HepG2 (cell line): ENCODE data around the gene RERE. TPM values are rescaled to one million over a fixed set of nuclear protein-coding genes. Genes with fewer than 3 reads are reported as not detected.

Experiments used
- ARID3A ChIP-seq: IDR thresholded peaks from 2 replicates; pipeline ENCODE4 v1.6.1; 2012; ENCODE audit warnings: low read depth, low read length, improper control_type of control experiment
- ARID4A ChIP-seq: sonication (generic); formaldehyde crosslinking; IDR thresholded peaks from 2 replicates; pipeline ENCODE4 v1.5.0; 2020; ENCODE audit warnings: mild to moderate bottlenecking, missing genetic modification reagents, borderline replicate concordance
- MATR3 ChIP-seq: sonication (generic); formaldehyde crosslinking; IDR thresholded peaks from 2 replicates; pipeline ENCODE4 v1.4.0; 2020; ENCODE audit warnings: missing genetic modification reagents
- PAWR ChIP-seq: sonication (generic); formaldehyde crosslinking; IDR thresholded peaks from 2 replicates; pipeline ENCODE4 v1.4.0; 2020; ENCODE audit warnings: missing genetic modification reagents, mild to moderate bottlenecking, borderline replicate concordance
- REPIN1 ChIP-seq: sonication (generic); formaldehyde crosslinking; IDR thresholded peaks from 2 replicates; pipeline ENCODE4 v1.8.0; 2022; ENCODE audit warnings: missing genetic modification reagents, low read depth, mild to moderate bottlenecking, borderline replicate concordance
- SMARCE1 ChIP-seq: fragments of 450-650 bp; IDR thresholded peaks from 2 replicates; pipeline ENCODE4 v1.6.1; 2017; ENCODE audit warnings: borderline replicate concordance
- SP2 ChIP-seq: sonication (generic); formaldehyde crosslinking; IDR thresholded peaks from 2 replicates; pipeline ENCODE4 v1.5.1; 2020; ENCODE audit warnings: mild to moderate bottlenecking, missing genetic modification reagents
- ZFP91 ChIP-seq: sonication (generic); formaldehyde crosslinking; IDR thresholded peaks from 2 replicates; pipeline ENCODE4 v1.9.0; 2022; ENCODE audit warnings: missing genetic modification reagents, mild to moderate bottlenecking, borderline replicate concordance
- ZNF142 ChIP-seq: sonication (generic); formaldehyde crosslinking; IDR thresholded peaks from 2 replicates; pipeline ENCODE4 v1.4.0; 2020; ENCODE audit warnings: missing genetic modification reagents
- ZNF589 ChIP-seq: sonication (generic); formaldehyde crosslinking; conservative IDR thresholded peaks from 2 replicates; pipeline ENCODE4 v1.8.0; 2022; ENCODE audit warnings: mild to moderate bottlenecking, moderate library complexity, missing genetic modification reagents
- ZNF883 ChIP-seq: sonication (generic); formaldehyde crosslinking; IDR thresholded peaks from 2 replicates; pipeline ENCODE4 v1.5.1; 2020; ENCODE audit warnings: mild to moderate bottlenecking, missing genetic modification reagents; ENCODE audit errors: not compliant biosample characterization
- polyA plus RNA-seq, 8 experiments: library from polyadenylated mRNA; depleted of rRNA in 3 of 8; stranded (reverse) in 7 of 8; unstranded in 1 of 8; fragments of >200 nt; fragmentation: Illumina TruSeq in 4 of 8; extraction: Trizol in 4 of 8; gene quantifications; 2 replicates each; pipeline versions ENCODE4 v1.2.1 to v1.2.3, GENCODE V29; 2011 to 2016; ENCODE audit warnings: low read depth in 4 of 8, missing spikeins in 1 of 8, mixed read lengths in 1 of 8; ENCODE audit not compliant: insufficient read depth in 1 of 8
- total RNA-seq, 5 experiments: library from RNA; depleted of rRNA; stranded (reverse); fragments of >200 nt; fragmentation: Illumina TruSeq; extraction: Trizol; gene quantifications; 2 replicates each; pipeline ENCODE4 v1.2.3, GENCODE V29; 2016; ENCODE audit warnings: low read depth in 1 of 5

The RERE gene
- total and polyA plus RNA-seq, 2 of the 13 experiments (the other 11 are each of a cell fraction or from before 2014, with no cell fraction given), result 18.3 to 21.9 TPM

- TF ChIP-seq ARID4A, result peak; percentile 69; the same call in 1 of the 2 replicates
- TF ChIP-seq ARID3A, result no peak; the same call in 1 of the 2 replicates
- no peak for TF ChIP-seq ZNF883 (CRISPR knock-in tag)
- no peak for TF ChIP-seq PAWR (CRISPR knock-in tag)
- TF ChIP-seq ZNF142 (CRISPR knock-in tag), result 0 out of 2 replicates have a peak, but pooled peaks have one; percentile 26
- 0 out of 2 replicates have a peak, but pooled peaks have one; percentile 29 for TF ChIP-seq ZFP91 (CRISPR knock-in tag)
- TF ChIP-seq SMARCE1, result no peak
- TF ChIP-seq MATR3 (CRISPR knock-in tag), result no peak
- 0 out of 2 replicates have a peak, but pooled peaks have one; percentile 13 for TF ChIP-seq REPIN1 (CRISPR knock-in tag)
- TF ChIP-seq ZNF589 (CRISPR knock-in tag), result no peak
- TF ChIP-seq SP2, result peak; percentile 84
Observed at GRCh38 chr1:8817412-8818324, at the start of gene RERE (continued).
